HuH-7 (cell line): ENCODE results near the gene VSIG2.

Source experiments
- DNase-seq: peaks from one replicate; pipeline ENCODE4 v3.0.0; 2011; ENCODE audit warnings: low spot score

Gene VSIG2

DNA sequence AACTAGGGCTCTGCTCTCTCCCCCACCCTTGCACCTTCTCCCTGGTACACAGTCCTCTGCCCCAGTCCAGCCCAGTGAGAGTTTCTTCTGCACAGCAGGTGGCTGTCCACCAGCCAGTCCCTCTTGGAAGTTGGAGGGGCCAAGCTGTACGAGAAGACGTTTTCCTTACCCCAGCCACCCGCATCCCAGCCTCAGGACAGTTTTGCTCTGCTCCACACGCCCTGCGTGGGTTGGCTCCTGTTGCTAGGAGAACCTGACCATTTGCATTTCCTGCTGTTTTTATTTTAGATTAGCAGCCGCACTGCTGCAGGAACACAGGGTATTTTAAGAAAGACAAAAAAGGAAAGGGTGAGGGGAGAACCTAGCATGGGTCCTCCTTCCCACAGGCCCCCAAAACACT, 29.9 kb downstream of the VSIG2 start:
- no peak for DNase-seq

DNA sequence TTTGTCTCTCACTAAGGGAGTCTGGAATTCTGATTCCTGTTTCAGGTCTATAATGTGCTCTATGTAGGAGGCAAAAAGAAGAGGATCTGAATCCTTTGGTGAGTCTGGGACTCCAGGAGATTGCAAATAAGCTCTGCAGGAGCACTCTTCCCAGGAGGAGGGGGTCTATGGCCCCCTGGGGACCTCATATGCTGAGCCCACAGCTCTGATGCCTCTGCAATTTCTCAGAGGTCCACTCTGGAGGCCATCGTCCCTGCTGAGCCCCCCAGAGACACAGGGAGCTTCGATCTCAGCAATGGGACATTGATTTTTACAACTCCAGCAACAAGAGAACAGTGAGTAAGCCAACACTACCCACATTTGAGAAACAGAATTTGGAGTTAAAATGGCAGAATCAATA, 32.5 kb downstream of the VSIG2 start:
- DNase-seq: no peak

DNA sequence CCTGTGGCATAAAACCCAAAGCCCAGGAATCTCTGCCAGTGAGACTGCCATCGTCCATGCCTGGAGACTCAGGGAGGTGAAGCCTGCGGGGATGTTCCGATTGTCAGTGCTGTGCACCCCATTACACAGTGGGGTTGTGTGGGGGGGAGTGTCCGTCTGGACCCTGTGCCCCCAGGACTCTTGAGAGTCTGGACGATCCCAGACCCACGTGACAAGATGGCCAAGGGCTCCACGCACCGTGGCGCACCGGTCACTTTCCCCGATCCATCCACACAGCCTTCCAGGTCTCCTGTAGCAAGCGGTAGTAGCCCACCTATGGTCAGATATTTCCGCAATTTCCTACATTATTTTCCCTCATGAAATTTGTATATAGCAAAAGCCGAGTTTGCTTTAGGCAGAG, 33.3 kb downstream of the VSIG2 start:
- DNase-seq: no peak

DNA sequence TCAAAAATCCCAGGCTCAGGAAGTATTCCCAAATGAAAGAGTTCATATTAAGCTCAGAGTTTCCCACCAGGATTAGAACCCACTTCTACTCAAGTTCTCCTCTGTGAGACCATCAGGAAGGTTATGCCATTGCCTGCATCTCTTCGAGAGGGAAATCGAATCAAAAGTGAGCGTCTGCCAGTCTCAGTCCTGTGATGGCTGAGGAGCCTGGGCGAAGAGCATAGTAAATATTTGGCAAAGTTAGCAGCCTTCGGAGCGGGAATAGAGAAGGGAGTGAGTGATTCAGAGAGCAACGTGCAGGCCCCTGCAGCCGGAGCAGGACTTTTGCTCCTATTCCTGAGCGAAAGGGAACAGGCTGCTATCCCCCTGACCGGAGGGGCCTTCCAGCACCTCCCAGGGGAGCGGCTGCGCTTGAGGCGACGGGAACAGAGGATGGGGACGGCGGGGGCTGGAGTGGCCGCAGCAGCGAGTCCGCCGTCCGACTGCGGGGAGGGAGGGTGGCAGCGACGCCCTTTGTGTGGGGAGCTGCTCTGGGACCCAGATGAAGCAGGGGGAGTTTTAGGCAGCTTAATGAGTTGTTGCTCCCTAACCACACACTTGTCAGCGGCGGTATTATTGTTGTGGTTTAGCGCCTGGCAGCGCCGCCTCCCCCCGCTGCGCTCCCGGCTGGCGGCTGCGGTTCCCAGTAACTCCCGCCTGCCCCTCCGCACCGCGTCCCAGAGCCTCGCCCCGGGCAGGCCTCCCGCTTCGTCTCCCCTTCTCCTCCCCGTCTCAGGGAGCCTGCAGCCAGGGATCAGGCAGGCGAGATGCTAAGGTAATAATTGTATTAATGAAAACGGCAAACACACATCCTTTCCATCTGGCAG, 34.0 kb downstream of the VSIG2 start:
- no peak for DNase-seq

DNA sequence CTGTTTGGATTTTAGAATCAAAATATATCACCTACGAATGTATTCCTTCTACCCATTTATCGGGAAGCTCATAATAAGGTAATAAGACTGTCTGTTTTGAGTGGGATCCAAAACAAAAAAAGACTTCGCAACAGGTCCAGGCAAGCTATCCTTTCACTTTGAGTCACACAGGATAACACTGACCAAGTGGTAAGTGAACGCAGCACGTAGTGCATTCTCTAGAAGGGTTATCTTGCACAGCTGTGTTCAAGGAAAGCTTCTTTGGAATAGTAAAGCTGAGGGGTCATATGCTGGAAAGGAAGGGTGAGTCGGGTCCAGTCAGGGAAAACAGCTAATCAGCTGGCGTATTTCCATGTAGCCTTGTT, 34.7 kb downstream of the VSIG2 start:
- no peak for DNase-seq

DNA sequence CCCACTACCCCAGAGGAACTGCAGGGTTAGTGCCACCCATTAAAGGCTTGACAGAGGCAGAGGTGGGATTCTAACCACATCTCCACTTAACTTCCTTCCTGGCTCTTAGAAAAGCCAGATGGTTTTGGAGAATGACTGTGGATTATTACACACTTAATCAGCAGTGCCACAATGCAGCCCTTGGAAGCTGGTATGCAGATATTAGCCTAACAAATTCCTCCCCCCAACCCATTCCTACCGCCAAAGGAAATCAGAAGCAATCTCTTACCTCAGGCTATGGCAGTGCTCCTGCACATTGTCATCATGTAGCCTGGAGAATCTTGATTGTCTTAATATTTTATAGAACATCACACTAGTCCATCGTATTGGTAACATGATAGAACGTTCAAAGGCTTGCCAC, 35.5 kb downstream of the VSIG2 start:
- no peak for DNase-seq

DNA sequence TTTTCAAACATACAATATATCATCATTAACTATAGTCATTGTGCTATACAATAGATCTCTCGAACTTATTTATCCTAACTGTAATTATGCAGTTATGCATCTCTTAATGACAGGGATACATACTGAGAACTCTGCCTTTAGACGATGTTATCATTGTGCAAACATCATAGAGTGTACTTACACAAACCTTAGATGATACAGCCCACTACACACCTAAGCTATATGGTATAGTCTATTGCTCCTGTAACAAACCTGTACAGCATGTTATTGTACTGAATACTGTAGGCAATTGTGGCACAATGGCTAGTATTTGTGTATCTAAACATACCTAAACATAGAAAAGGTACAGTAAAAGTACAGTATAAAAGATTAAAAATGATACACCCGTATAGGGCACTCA, 39.7 kb downstream of the VSIG2 start:
- no peak for DNase-seq

DNA sequence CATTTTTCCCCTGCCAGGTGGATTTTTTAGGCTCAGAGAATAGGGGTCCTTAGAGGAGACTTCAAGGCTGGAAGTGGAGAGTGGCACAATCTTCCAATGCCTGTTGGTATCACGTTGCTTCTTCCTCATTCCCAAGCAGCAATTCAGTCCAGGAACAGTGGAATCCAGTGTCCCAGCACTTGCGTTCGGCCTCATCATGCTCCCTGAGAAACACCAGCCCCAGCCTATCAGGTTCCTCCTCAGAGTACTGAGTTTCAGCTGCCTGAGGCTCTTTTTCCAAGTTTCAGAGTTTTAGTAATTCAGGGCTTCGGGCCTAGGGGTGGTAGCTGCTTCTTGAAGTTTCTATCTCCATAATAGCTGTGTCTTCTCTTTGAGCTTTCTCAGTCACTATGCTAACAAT, 44.2 kb downstream of the VSIG2 start:
- DNase-seq: no peak

DNA sequence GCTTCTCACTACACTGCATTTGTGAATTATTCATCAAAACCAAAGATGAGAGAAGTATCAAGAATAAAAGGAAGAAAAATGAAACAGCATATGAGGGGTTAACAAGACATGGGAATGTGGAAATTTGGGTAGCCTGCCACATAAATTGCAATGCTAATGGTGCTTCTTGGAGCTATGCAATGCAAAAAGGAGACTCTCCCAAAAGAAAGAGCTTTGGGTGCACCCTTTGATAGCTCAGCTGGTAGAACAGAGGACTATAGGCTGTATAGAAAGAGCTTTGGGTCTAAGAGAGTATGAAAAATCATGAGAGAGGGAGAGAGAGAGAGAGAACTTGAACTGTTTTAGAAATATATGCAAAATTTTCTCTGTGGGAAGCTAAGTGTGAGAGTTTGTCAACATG, 52.0 kb downstream of the VSIG2 start:
- no peak for DNase-seq

DNA sequence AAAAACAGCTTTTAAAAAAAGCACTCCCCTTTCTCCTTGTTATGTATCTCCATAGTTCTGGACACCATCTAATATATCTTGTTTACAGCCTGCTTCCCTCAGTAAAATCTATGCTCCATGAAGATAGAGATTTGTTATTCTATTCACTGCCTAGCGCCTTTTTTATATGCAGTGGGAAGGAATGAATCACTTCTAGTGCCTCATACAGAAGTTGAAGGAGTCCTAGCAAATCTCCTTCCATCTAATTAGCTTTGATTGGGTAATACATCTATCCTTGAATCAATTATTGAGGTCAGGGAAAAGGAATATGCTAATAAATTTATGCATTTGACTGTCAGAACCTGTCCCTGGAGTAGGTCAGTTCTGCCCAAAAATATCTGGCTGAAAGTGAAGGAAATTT, 52.5 kb downstream of the VSIG2 start:
- DNase-seq: no peak
